HPDE6-E6E7 (cell line): Measurements from ENCODE around the gene CDKL5.

ENCODE experiments used
- DNase-seq: peaks from one replicate; pipeline ENCODE4 v3.0.0; 2011; ENCODE audit warnings: missing footprints; ENCODE audit errors: extremely low spot score

CDKL5 gene

GRCh38 chrX:18643853-18644252 lies 218.4 kb downstream of the CDKL5 start:
- no peak for DNase-seq

DNA sequence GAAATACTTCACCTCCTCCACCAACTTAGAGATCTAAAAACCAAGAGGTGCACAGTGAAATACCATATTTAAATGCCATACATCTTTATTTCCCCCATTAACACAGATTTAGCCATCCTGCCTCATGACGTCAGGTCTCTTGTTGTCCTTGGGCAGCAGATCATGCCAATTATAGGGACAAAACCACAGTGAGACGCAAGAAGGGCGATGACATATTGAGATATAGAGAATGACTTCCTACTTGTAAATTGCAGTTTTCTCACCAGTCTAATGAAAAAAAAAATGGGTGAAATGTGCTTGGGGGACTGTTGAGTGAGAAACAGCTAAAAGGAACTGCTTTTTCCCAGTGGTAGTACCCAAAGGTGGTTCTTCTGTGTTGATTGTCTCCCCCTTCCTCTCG lies 222.2 kb downstream of the CDKL5 start:
- no peak for DNase-seq

DNA sequence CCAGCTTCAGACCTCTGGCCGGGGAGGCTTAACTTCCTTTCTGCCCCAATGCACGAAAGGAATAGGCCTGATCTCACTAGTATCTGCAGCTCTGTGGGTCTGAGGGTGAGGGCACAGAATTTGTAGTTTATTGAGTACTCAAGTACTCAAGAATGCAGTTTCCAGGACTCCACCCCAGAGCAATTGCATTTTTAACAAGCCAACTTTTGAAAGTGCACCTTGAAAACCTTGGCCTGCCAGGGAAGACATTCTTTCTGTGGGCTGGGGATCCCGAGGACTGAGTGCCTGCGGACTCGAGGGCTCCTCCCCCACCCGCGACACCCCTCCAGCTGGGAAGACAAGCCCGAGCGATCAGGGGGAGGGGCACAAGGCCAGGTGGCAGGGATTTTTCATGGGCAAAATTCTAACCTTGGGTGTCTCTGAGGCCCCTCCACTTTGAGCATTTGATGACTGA lies 224.1 kb downstream of the CDKL5 start:
- no peak for DNase-seq

DNA sequence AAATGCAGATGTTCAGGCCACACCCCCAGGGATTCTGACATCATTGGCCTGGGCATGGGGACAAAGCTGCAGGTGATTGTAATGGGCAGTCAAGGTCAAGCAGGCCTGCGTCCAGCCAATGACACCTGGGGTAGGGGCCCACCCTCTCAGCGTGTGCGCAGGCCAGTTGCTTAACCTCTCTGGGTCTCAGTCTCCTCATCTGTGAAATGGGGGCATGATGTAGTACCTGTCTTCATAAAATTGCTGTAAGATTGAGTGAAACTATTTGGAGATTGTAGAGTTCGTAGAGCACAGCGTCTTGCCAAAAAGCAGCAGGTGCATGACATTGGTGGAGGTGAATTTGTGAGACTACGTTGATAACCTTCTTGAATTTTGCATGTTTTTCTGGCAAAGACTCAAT lies 225.3 kb downstream of the CDKL5 start:
- no peak for DNase-seq

DNA sequence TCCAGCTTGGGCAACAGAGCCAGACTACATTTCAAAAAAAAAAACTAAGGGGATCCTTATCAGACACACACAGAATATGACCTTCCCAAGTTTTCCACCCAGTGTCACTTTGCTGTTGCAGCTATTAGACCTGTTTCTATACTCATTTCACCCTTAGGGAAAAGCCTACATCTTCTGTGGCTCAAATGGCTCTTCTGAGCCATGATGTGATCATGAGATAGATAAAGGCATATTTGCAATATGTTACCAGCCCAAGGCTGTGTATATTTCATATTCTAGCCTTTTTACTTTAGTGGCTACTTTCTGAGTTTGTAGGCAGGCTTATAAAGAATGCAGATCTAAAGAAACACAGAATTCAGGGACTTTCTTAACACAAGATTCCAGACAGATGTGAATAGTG lies 227.2 kb downstream of the CDKL5 start:
- no peak for DNase-seq

DNA sequence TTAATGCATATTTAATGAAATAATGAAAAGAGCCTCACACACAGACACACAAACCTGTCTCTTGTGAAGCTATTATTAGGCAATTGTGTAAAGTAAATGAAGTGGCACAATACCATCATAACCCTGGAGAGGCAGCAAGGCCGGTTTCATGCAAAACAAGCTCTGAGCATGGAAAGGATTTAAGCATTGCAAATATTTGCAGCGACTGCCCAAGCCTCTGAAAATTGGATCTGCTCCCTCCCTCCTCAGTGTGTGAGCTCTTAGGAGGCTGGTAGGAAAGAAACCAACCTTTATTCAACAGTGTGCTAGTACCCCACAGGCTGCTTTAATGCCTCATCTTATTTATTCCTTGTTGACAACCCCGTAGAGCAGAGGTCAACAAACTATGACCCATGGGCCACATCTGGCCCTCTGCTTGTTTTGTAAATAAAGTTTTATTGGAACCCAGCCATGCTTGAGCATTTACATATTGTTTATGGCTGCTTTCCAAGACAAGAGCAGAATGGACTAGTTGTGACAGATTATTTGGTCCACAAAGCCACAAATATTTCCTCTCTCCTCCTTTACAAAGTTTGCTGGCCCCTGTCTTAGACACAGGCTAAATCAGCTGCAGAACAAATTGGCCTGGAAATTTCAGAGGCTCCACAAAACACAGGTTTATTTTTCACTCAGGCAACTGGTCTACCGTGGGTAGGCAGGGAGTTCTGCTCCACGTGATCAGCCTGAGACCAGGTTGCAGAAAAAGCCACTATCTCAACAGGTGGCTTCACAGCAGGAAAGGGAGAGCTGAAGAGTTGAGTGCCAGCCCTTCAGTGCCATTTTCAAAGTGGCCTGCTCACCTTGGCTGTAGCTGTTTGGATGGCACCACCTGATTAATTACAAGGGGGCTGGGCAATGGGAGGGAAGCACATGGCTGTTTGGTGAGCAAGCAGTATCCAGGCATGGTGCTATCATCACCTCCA lies 229.7 kb downstream of the CDKL5 start:
- no peak for DNase-seq

- no peak for DNase-seq
Measured at GRCh38 chrX:18661273-18661672, 235.9 kb downstream of the CDKL5 start.

DNA sequence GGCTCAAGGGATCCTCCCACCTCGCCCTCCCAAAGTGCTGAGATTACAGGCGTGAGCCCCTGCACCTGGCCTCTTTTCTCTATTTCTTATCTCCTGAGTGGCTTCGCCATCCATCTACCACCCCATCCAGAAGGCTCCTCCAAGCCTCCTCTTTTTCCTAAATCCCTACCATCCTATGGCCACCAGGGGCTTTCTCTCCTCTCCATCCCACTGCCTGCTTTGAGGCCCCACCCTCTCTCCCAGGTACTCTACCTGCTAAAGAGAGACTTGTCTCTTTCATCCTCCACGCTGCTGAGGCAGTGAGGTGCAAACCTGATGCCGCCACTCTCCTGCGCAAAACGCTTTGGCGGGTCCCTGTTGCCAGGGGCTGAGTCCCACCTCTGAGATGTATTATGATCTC lies 239.5 kb downstream of the CDKL5 start:
- no peak for DNase-seq

GRCh38 chrX:18666614-18667013 lies 241.2 kb downstream of the CDKL5 start:
- no peak for DNase-seq

DNA sequence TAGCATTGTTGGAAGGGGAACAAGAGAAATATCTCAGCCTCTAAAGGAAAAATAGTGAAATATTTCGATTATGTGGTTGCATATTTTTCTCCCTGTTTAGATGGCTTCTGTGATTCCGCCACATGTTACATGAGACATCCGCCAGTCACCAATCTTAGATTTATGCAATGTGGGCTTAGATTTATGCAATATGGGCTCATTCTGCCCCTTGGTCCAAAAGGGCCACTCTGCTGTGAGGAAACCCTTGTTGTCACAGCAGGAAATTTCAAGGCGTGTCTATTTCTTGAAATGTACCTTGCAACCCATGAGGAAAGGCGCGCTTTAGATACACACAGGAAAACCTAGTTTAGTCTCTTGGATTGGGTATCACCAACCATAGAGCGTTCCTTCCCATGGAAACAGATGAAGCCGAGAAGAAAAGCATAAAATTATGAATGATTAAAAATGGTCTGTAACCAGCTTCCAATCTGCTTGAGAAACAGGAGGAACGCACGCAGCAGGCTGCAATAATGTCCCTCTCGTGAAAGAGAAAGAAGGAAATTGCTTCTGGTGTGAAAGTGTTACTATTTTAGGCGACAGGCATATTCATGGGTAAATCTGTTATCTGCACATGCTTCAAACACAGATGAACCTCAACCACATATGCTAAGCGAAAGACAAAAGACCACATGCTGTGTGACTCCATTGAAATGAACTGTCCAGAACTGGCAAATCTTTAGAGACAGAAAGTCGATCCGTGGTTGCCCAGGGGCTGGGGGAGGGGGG lies 242.8 kb downstream of the CDKL5 start:
- no peak for DNase-seq

GRCh38 chrX:18672008-18672407 lies 246.6 kb downstream of the CDKL5 start, which contains the start of gene RS1:
RS1 (minus strand) TSS chrX:18672108; CDS start chrX:18672068, 40 bp downstream.
- DNase-seq, result no peak

GRCh38 chrX:18674417-18674787 lies 249.0 kb downstream of the CDKL5 start:
- no peak for DNase-seq

DNA sequence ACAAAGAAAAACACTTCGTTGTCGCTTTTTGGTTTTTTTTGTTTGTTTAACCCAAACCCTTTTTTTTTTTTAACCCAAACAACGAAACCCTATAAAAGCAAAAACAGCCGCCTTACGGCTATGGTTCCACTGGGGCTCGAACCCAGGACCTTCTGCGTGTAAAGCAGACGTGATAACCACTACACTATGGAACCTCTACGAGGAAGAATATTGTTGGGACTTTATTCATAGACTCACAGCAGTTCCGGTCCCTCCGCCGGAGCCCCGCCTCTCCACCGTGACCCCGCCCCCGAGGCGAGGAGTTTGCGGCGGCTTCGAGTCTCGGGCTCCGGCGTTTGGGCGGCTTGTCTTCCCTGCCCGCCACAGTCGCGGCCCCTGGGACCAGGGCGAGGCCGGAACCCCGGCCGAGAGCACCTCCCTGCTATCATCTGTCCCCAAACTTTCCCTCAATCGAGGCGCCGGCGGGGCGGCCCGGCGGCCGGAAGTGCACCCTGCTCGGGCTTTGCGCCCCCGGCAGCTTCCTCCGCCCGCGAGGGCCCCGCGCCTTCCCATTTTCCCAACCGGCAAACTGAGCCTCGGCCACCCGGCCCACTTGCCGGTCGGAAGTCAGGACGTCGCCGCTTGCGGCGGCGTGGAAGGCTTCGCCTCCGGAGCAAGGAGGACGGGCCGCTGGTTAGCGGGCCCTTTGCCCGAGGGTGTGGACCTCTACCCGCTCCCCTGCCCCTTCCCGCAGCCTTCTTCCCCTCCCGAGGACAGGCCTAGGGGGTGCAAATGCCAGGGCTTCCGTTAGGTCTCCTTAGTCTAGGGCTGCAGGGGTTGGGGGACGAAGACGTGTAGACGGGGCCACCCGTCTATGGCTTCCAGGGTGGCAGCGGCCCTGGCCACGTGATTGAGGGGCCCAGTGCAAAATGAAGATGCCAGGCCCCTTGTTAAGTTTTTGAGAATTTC lies 249.7 kb downstream of the CDKL5 start:
- DNase-seq, result peak; percentile 40

- no peak for DNase-seq
Measured at GRCh38 chrX:18676050-18676449, 250.6 kb downstream of the CDKL5 start.

DNA sequence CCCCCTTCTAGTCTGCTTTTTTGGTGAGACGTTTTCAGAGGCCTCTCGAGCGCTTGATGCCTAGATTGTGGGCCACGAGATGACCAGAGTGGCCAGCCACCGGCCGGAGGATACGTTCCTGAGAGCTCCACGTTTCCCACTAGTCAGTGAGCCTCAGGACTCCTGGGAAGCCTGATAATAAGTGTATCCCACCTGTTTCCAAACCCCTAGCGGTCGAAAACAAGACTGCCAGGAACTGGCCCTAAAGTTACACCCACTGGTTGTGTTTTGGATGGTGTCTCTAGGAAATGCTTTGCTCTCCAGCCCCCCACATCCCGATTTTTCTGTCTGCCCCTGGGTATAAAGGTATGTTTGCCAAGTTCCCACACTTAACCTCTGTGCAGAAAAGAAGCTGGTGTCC lies 251.1 kb downstream of the CDKL5 start:
- peak; percentile 27 for DNase-seq

DNA sequence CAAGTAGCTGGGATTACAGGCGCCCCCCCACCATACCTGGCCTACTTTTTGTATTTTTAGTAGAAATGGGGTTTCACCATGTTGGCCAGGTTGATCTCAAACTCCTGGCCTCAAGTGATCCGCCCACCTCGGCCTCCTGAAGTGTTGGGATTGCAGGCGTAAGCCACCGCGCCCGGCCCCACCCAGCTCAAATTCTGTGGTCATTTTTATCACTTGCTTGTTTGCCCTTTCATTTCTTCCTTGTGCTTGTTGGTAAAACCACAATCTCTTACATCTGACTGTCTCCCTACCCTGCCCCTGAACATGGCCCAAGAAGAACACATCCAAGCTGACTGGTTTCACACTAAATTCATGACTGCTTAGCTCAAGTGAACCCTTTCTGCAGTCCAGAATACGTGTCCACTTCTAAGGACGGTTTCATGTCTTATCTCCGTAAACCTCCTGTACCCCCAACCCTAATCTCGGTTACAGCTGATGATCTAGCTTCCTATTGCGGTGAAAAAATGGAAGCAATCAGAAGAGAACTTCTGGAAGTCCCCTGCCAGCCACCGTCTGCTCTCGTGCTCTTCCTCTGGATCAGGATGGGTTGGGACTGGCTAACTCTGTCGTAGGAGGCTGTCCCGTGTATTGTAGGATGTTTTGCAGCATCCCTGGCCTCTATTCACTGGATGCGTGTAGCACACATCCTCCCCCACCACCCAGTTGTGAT lies 251.9 kb downstream of the CDKL5 start:
- no peak for DNase-seq

DNA sequence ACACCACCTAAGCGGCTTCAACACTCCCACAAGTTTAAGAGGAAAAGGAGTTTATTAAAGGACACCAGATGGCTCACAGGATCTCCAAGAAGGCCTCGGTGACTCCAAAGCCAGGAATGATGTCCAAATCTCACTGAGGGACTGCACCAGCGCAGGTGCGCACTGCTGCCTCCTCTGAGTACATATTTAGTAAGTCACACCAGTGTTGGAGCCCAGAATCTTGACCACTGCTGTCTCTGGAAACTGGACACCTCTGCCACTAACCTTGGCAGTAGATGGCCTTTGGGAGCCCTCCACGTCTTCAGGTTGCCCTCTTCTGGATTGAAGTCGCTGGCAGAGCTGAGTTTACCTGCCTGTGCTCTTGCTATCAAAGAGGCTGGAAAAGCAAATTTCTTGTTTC lies 256.6 kb downstream of the CDKL5 start:
- DNase-seq, result no peak

DNA sequence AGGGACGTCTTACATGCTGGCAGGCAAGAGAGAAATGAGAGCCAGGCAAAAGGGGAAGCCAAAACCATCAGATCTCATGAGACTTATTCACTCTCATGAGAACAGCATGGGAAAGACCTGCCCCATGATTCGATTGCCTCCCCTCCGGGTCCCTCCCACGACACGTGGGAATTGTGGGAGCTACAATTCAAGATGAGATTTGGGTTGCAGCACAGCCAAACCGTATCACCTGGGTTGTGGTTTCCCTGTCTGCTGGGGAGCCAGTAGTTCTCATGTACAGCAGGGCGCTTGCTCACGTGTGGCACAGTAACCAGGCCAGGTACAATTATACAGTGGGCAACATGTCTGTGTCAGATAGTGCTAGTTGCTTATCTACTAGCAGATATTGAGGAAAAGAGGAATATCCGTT lies 257.6 kb downstream of the CDKL5 start:
- DNase-seq, result no peak

- no peak for DNase-seq
Measured at GRCh38 chrX:18687856-18688495, 262.6 kb downstream of the CDKL5 start.

DNA sequence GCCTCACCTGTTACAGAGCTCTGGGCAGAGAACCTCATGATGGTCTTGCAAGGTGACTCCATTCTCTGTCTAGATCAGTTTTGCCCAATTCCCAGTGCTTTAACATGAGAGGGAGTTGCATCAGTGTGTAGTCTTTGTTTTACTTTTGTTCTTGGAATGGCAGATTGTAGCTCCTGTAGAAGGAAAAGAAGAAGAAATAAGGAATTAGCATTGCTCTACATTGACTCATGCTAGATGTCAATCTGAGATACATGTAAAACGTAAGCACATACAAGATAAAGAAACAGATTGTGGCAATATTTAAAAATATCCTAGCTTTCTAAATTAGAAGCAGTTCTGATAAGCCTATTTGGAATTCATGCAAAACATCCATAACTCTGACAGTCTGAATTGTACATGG lies 266.0 kb downstream of the CDKL5 start:
- DNase-seq, result no peak
